Measurements from ENCODE around the gene BCL2. TPM values are rescaled to one million over a fixed set of nuclear protein-coding genes. Genes with fewer than 3 reads are reported as not detected.

The BCL2 gene
- total RNA-seq, 1 donor, result 4.2 TPM

DNA sequence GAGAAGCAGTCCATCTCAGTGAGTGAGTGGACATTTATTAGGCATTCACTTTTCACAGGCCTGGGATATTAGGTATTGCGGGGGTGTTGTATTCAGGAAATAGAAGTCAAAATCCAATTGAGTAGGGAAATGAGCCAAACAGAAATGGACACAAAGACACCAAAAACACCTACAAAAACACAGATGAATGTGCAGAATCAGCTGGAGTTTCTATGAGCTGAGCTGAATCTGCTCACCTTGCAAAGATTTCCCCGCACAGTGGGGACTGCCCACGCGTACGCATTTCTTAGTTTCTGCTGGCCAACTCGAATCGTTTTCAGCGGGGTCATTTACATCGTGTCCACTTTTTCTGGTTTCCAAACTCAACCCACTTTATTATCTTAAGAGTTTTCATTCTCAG is 160.0 kb downstream of the BCL2 start:
- TF ChIP-seq, protein P1, sequence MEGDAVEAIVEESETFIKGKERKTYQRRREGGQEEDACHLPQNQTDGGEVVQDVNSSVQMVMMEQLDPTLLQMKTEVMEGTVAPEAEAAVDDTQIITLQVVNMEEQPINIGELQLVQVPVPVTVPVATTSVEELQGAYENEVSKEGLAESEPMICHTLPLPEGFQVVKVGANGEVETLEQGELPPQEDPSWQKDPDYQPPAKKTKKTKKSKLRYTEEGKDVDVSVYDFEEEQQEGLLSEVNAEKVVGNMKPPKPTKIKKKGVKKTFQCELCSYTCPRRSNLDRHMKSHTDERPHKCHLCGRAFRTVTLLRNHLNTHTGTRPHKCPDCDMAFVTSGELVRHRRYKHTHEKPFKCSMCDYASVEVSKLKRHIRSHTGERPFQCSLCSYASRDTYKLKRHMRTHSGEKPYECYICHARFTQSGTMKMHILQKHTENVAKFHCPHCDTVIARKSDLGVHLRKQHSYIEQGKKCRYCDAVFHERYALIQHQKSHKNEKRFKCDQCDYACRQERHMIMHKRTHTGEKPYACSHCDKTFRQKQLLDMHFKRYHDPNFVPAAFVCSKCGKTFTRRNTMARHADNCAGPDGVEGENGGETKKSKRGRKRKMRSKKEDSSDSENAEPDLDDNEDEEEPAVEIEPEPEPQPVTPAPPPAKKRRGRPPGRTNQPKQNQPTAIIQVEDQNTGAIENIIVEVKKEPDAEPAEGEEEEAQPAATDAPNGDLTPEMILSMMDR (IDR thresholded peaks at IDR 0.05; ENCODE audit: insufficient read depth, low read length), result no peak
- no peak overlapping the region for H3K4me3 ChIP-seq (ENCODE audit: low read depth, low read length)
- no peak for DNase-seq (ENCODE audit: low read depth)

DNA sequence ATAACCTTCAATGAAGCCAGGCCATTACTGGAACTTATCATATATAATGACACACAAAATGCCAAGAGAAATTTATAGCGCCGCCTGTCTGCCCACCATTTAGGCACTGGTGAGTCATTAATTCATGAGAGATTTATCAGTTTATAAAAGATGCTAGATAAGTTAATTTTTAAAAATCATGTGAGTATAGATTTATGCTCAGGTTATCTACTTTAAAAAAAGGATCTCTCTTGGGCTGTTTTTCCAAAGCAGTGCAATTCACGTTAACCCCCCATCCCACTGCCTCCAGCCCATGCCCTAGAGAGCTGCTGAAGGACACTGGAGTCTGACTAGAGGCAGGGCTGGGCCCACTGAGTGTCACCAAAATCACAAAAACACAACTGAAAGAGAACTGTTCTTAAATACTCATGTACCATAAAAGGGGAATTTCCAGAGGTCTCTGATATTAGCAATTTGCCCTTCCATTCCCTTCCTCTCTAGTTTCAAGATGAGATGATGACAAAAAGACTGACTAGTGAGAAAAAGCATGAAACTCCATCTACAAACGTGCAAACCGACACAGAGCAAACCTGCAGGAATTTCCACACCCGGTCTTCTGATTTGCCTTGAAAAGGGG is 160.8 kb downstream of the BCL2 start:
- H3K4me3 ChIP-seq (ENCODE audit: low read depth, low read length), result no peak overlapping the region
- TF ChIP-seq, protein P1 (IDR thresholded peaks at IDR 0.05; ENCODE audit: insufficient read depth, low read length), result no peak
- DNase-seq (ENCODE audit: low read depth), result no peak

DNA sequence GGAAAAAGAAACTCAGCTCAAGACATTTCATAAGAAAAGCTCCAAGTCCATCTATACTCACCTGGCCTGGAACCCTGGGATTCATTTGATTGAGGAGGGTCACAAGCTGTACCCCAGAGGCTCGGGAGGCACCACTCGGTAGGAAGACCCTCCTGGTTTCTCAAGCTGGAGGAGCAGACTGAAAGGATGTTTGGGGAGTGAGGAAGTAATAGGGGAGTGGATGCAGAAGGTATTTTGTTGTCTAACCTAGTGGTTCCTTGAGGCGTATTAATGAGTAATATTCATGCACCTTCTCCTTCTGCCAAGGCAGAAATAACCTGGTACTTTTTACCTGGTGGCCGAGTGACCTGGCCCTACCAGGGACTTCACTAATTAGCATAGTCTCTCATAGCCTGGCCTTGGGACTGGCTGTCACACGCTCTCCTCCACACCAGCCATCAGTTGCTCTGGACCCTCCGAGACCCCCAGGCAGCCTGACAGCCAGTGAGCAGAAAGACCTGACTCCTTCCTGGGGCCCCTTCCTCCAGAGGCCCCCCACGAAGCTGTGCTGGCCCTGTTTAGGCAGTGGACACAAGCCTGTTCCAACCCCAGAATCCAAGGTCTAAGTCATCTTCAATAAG is 161.4 kb downstream of the BCL2 start:
- H3K4me3 ChIP-seq (ENCODE audit: low read depth, low read length), result no peak overlapping the region
- TF ChIP-seq, protein P1 (IDR thresholded peaks at IDR 0.05; ENCODE audit: insufficient read depth, low read length), result no peak
- no peak for DNase-seq (ENCODE audit: low read depth)

DNA sequence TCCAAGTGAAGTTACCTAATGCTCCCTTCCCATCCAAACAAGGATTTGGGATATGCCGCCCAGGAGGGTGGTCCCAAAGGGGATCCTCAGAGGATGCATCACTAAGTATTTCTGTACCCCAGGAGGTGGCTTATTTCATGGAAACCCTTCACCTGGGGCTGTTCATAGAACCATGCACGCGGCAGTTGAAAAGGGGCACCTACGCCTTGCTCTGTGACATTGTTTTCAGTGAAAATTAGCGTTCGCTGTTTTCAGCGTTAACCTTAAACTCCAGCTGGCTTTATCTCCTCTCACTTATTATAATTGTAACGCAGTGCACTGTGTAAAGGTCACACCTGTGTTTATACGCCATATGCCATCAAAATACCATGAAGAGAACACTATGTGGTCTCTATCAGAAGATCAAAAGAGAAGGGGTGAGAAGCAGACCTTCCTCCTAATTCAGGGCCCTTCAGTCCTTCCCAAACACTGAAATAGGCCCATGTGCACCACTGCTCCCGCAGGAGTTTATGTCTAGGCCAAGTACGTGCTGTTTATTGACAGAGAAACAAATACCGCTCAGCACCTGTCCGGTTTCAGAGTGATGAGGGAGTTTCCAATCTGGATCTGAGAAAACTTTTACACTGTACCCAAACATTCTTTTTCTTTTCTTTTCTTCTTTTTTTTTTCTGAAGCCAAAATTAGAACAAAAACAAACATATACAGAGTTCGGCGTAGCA is 162.1 kb downstream of the BCL2 start:
- no peak overlapping the region for H3K4me3 ChIP-seq (ENCODE audit: low read depth, low read length)
- DNase-seq (ENCODE audit: low read depth), result no peak
- TF ChIP-seq, protein P1 (IDR thresholded peaks at IDR 0.05; ENCODE audit: insufficient read depth, low read length), result no peak

DNA sequence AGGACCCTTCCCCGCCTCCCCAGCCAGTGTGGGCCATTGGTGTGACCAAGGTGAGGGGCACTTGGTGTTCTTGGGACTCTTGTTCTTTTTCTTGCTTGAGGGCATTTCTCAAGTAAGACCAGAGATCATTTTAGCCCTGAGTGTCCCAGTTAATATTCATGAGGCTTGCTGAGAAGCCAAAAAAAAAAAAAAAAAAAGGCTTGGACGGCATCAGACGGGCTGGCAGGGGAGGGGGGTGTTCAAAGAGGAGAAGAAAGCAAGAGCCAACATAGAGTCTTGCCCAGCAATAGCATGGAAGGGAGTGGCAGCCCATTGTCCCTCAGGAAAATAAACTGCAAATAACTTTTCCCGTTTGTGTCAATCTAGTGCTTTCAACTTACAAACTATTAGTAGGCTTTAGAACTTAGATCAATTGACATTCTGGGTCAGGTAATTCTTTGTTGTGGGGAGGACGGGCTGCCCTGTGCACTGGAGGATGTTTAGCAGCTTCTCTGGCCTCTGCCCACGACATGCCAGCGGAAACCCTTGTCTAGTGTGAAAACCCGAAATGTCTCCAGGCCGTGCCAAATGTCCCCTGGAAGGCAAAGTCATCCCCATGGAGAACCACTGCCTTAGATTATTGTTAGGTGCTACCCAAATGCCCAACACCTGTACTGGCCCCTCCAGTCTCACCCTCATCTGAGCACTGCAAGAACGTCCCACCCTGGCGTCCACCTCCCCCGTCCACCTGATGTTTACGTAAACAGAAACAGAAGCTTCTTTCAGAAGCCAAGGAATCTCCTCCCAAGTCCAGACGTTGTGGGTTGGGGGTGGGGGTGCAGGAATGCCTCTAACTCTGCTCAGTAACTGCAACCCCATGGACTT is 163.4 kb downstream of the BCL2 start:
- TF ChIP-seq, protein P1 (IDR thresholded peaks at IDR 0.05; ENCODE audit: insufficient read depth, low read length), result no peak
- H3K4me3 ChIP-seq (ENCODE audit: low read depth, low read length), result no peak overlapping the region
- DNase-seq (ENCODE audit: low read depth), result no peak

DNA sequence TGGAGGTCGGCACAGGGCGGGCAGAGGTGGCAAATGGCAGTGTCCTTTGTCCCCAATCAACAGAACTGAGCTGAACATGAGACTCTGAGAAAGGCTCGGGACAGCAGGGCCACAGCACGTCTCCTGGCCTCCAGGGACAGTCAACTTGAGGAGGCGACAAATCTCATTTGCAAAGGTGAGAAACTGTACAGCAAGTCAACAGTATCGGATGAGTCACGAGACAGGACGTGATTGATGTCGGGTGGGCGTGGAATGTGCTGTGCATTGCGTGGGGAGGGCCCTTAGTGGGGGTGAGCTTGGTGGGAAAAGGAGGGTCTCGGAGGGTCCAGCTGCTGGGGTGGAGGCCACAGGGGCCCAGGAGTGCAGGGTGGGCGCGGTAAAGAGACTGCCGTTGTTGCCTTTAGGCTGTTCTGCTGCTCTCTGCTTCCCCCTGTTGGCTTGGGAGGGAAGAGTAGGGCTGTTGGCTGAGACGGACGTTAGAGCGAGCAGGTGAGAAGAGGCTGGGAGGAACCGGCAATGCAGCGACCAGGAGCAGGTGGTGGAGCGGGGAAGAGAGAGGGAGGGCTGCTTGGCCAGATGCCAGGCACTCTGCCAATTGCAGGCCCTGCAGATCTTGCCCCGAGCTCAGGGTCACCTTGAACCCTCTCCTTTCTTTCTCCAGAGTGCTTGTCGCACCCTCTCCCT is 164.3 kb downstream of the BCL2 start:
- DNase-seq (ENCODE audit: low read depth), result no peak
- TF ChIP-seq, protein P1 (IDR thresholded peaks at IDR 0.05; ENCODE audit: insufficient read depth, low read length), result peak; percentile 75
- H3K4me3 ChIP-seq (ENCODE audit: low read depth, low read length), result no peak overlapping the region
